ENCODE results near the gene FCER2.

FCER2 gene

GRCh38 chr19:7670790-7671189 is 31.1 kb downstream of the FCER2 start:
- Histone ChIP-seq H3K9ac (ENCODE audit: low read depth, low read length) (no peak overlapping the region), H3K27me3 (ENCODE audit: insufficient read depth, low read length) (peaks cover 44% of the 10 kb centered on the region), H3K4me1 (ENCODE audit: insufficient read depth, low read length) (no peaks in the 10 kb centered on the region), H3K9me3 (ENCODE audit: insufficient read depth, low read depth, low read length) (no peaks in the 10 kb centered on the region), H3K27ac (ENCODE audit: low read depth, low read length) (no peak overlapping the region), H3K36me3 (ENCODE audit: insufficient read depth, low read length) (no peaks in the 10 kb centered on the region), H3K4me3 (ENCODE audit: low read length) (peak overlapping the region; percentile 86)
- 34% methylated on average over 8 of the region's 9 CpGs for WGBS

- Histone ChIP-seq H3K9me3 (ENCODE audit: insufficient read depth, low read depth, low read length) (no peaks in the 10 kb centered on the region), H3K27me3 (ENCODE audit: insufficient read depth, low read length) (peaks cover 44% of the 10 kb centered on the region), H3K4me1 (ENCODE audit: insufficient read depth, low read length) (no peaks in the 10 kb centered on the region), H3K9ac (ENCODE audit: low read depth, low read length) (peak overlapping the region; percentile 52; the same call in 1 of the 2 replicates), H3K27ac (ENCODE audit: low read depth, low read length) (no peak overlapping the region), H3K4me3 (ENCODE audit: low read length) (peak overlapping the region; percentile 86), H3K36me3 (ENCODE audit: insufficient read depth, low read length) (no peaks in the 10 kb centered on the region)
- 5% methylated on average over 43 of the region's 43 CpGs for WGBS
Observed at GRCh38 chr19:7670150-7670783, 31.7 kb downstream of the FCER2 start.

GRCh38 chr19:7669641-7670040 is 32.3 kb downstream of the FCER2 start:
- H3K9me3 ChIP-seq (ENCODE audit: insufficient read depth, low read depth, low read length), result no peaks in the 10 kb centered on the region
- H3K27me3 ChIP-seq (ENCODE audit: insufficient read depth, low read length), result peaks cover 44% of the 10 kb centered on the region
- H3K4me3 ChIP-seq (ENCODE audit: low read length), result peak overlapping the region; percentile 86
- no peak overlapping the region for H3K27ac ChIP-seq (ENCODE audit: low read depth, low read length)
- H3K9ac ChIP-seq (ENCODE audit: low read depth, low read length), result no peak overlapping the region
- 31% methylated on average over 9 of the region's 9 CpGs for WGBS
- H3K4me1 ChIP-seq (ENCODE audit: insufficient read depth, low read length), result no peaks in the 10 kb centered on the region
- H3K36me3 ChIP-seq (ENCODE audit: insufficient read depth, low read length), result no peaks in the 10 kb centered on the region

- Histone ChIP-seq H3K9me3 (ENCODE audit: insufficient read depth, low read depth, low read length) (no peaks in the 10 kb centered on the region), H3K4me1 (ENCODE audit: insufficient read depth, low read length) (no peaks in the 10 kb centered on the region), H3K36me3 (ENCODE audit: insufficient read depth, low read length) (no peaks in the 10 kb centered on the region), H3K9ac (ENCODE audit: low read depth, low read length) (no peak within 1 kb of the TSS), H3K4me3 (ENCODE audit: low read length) (peak within 1 kb of the TSS; percentile 86), H3K27ac (ENCODE audit: low read depth, low read length) (no peak within 1 kb of the TSS), H3K27me3 (ENCODE audit: insufficient read depth, low read length) (peaks cover 44% of the 10 kb centered on the region)
- 73% methylated on average over 9 of the region's 9 CpGs for WGBS
Observed at GRCh38 chr19:7668842-7669241, 33.1 kb downstream of the FCER2 start, which contains the start of gene RETN. Gene RETN, plus strand, starts transcription at chr19:7669049. Its CDS starts 278 bp downstream, at chr19:7669327.

- Histone ChIP-seq H3K9me3 (ENCODE audit: insufficient read depth, low read depth, low read length) (no peaks in the 10 kb centered on the region), H3K36me3 (ENCODE audit: insufficient read depth, low read length) (no peaks in the 10 kb centered on the region), H3K9ac (ENCODE audit: low read depth, low read length) (no peak overlapping the region), H3K27me3 (ENCODE audit: insufficient read depth, low read length) (peaks cover 19% of the 10 kb centered on the region), H3K4me3 (ENCODE audit: low read length) (no peak overlapping the region), H3K4me1 (ENCODE audit: insufficient read depth, low read length) (no peaks in the 10 kb centered on the region), H3K27ac (ENCODE audit: low read depth, low read length) (no peak overlapping the region)
- 75% methylated on average over 4 of the region's 4 CpGs for WGBS
Observed at GRCh38 chr19:7665076-7665475, 36.9 kb downstream of the FCER2 start.

- 90% methylated on average over 7 of the region's 7 CpGs for WGBS
- peaks cover 7% of the 10 kb centered on the region for H3K27me3 ChIP-seq (ENCODE audit: insufficient read depth, low read length)
- no peak overlapping the region for H3K9ac ChIP-seq (ENCODE audit: low read depth, low read length)
- H3K4me3 ChIP-seq (ENCODE audit: low read length), result no peak overlapping the region
- no peak overlapping the region for H3K27ac ChIP-seq (ENCODE audit: low read depth, low read length)
- no peaks in the 10 kb centered on the region for H3K36me3 ChIP-seq (ENCODE audit: insufficient read depth, low read length)
- H3K4me1 ChIP-seq (ENCODE audit: insufficient read depth, low read length), result no peaks in the 10 kb centered on the region
- no peaks in the 10 kb centered on the region for H3K9me3 ChIP-seq (ENCODE audit: insufficient read depth, low read depth, low read length)
Observed at GRCh38 chr19:7663706-7664105, 38.2 kb downstream of the FCER2 start.

- 87% methylated on average over 13 of the region's 14 CpGs for WGBS
- H3K9ac ChIP-seq (ENCODE audit: low read depth, low read length), result no peak overlapping the region
- no peaks in the 10 kb centered on the region for H3K36me3 ChIP-seq (ENCODE audit: insufficient read depth, low read length)
- no peak overlapping the region for H3K4me3 ChIP-seq (ENCODE audit: low read length)
- no peaks in the 10 kb centered on the region for H3K9me3 ChIP-seq (ENCODE audit: insufficient read depth, low read depth, low read length)
- no peaks in the 10 kb centered on the region for H3K4me1 ChIP-seq (ENCODE audit: insufficient read depth, low read length)
- no peaks in the 10 kb centered on the region for H3K27me3 ChIP-seq (ENCODE audit: insufficient read depth, low read length)
- no peak overlapping the region for H3K27ac ChIP-seq (ENCODE audit: low read depth, low read length)
Observed at GRCh38 chr19:7662657-7663056, 39.3 kb downstream of the FCER2 start.

- no peaks in the 10 kb centered on the region for H3K36me3 ChIP-seq (ENCODE audit: insufficient read depth, low read length)
- no peaks in the 10 kb centered on the region for H3K9me3 ChIP-seq (ENCODE audit: insufficient read depth, low read depth, low read length)
- no peaks in the 10 kb centered on the region for H3K4me1 ChIP-seq (ENCODE audit: insufficient read depth, low read length)
- H3K27ac ChIP-seq (ENCODE audit: low read depth, low read length), result no peak overlapping the region
- no peak overlapping the region for H3K4me3 ChIP-seq (ENCODE audit: low read length)
- no peaks in the 10 kb centered on the region for H3K27me3 ChIP-seq (ENCODE audit: insufficient read depth, low read length)
- no peak overlapping the region for H3K9ac ChIP-seq (ENCODE audit: low read depth, low read length)
- 75% methylated on average over 8 of the region's 8 CpGs for WGBS
Observed at GRCh38 chr19:7661744-7662538, 40.0 kb downstream of the FCER2 start.

- peaks cover 8% of the 10 kb centered on the region for H3K27me3 ChIP-seq (ENCODE audit: insufficient read depth, low read length)
- H3K4me1 ChIP-seq (ENCODE audit: insufficient read depth, low read length), result no peaks in the 10 kb centered on the region
- H3K4me3 ChIP-seq (ENCODE audit: low read length), result no peak overlapping the region
- no peaks in the 10 kb centered on the region for H3K36me3 ChIP-seq (ENCODE audit: insufficient read depth, low read length)
- no peak overlapping the region for H3K27ac ChIP-seq (ENCODE audit: low read depth, low read length)
- 69% methylated on average over 9 of the region's 9 CpGs for WGBS
- no peak overlapping the region for H3K9ac ChIP-seq (ENCODE audit: low read depth, low read length)
- no peaks in the 10 kb centered on the region for H3K9me3 ChIP-seq (ENCODE audit: insufficient read depth, low read depth, low read length)
Observed at GRCh38 chr19:7658219-7658686, 43.7 kb downstream of the FCER2 start.

GRCh38 chr19:7657131-7657751 is 44.7 kb downstream of the FCER2 start:
- 75% methylated on average over 12 of the region's 14 CpGs for WGBS
- H3K36me3 ChIP-seq (ENCODE audit: insufficient read depth, low read length), result no peaks in the 10 kb centered on the region
- no peak overlapping the region for H3K27ac ChIP-seq (ENCODE audit: low read depth, low read length)
- peaks cover 1% of the 10 kb centered on the region; the same call in 1 of the 2 replicates for H3K4me1 ChIP-seq (ENCODE audit: insufficient read depth, low read length)
- no peak overlapping the region for H3K4me3 ChIP-seq (ENCODE audit: low read length)
- no peak overlapping the region for H3K9ac ChIP-seq (ENCODE audit: low read depth, low read length)
- peaks cover 18% of the 10 kb centered on the region for H3K27me3 ChIP-seq (ENCODE audit: insufficient read depth, low read length)
- H3K9me3 ChIP-seq (ENCODE audit: insufficient read depth, low read depth, low read length), result no peaks in the 10 kb centered on the region

GRCh38 chr19:7655581-7655980 is 46.4 kb downstream of the FCER2 start:
- Histone ChIP-seq H3K4me3 (ENCODE audit: low read length) (no peak overlapping the region), H3K36me3 (ENCODE audit: insufficient read depth, low read length) (no peaks in the 10 kb centered on the region), H3K9ac (ENCODE audit: low read depth, low read length) (no peak overlapping the region), H3K9me3 (ENCODE audit: insufficient read depth, low read depth, low read length) (no peaks in the 10 kb centered on the region), H3K27ac (ENCODE audit: low read depth, low read length) (no peak overlapping the region), H3K27me3 (ENCODE audit: insufficient read depth, low read length) (peaks cover 26% of the 10 kb centered on the region), H3K4me1 (ENCODE audit: insufficient read depth, low read length) (peaks cover 2% of the 10 kb centered on the region; the same call in 1 of the 2 replicates)
- WGBS, result 81% methylated on average over 8 of the region's 8 CpGs
